ENCODE data around the gene DPYD. TPM values are rescaled to one million over a fixed set of nuclear protein-coding genes. Genes with fewer than 3 reads are reported as not detected.
A peak's percentile ranks its signal among the peaks of the same experiment; 100 is the strongest.
"Not testable (repeated sequence)": the region's sequence is repeated elsewhere in the genome, so short reads cannot be mapped to it uniquely, and the experiment has no call there.

The DPYD gene
- total RNA-seq, 1 donor from 2014 or later, result 8.8 TPM

GRCh38 chr1:97351846-97352245 is 569.0 kb downstream of the DPYD start:
- peaks cover 3% of the 10 kb centered on the region for H3K4me1 ChIP-seq (ENCODE audit: insufficient read depth, low read length)
- H3K36me3 ChIP-seq (ENCODE audit: insufficient read depth, low read length), result no peaks in the 10 kb centered on the region
- Mint-ChIP-seq H3K36me3 (ENCODE audit: low read depth, unreplicated experiment) (no peaks in the 10 kb centered on the region), H3K4me3 (ENCODE audit: unreplicated experiment) (no peak overlapping the region), H3K9me3 (ENCODE audit: unreplicated experiment) (no peaks in the 10 kb centered on the region), H3K27me3 (ENCODE audit: low read depth, unreplicated experiment) (no peaks in the 10 kb centered on the region), H3K27ac (ENCODE audit: unreplicated experiment) (no peak overlapping the region), H3K4me1 (ENCODE audit: low read depth, unreplicated experiment) (peaks cover 4% of the 10 kb centered on the region)
- H2AFZ ChIP-seq (ENCODE audit: low read depth, low read length), result no peak overlapping the region
- no peak overlapping the region for H3K4me3 ChIP-seq (ENCODE audit: insufficient read depth, low read depth, low read length)
- H3K27ac ChIP-seq (ENCODE audit: low read depth, low read length), result no peak overlapping the region
- no peaks in the 10 kb centered on the region for H3K79me2 ChIP-seq (ENCODE audit: insufficient read depth, low read length)
- no peak overlapping the region for H3K4me2 ChIP-seq (ENCODE audit: low read length)
- no peak for FAIRE-seq
- no peaks in the 10 kb centered on the region for H3K9me3 ChIP-seq (ENCODE audit: insufficient read depth, low read depth, low read length)
- no peak for TF ChIP-seq EZH2 (IDR thresholded peaks at IDR 0.05; ENCODE audit: insufficient read depth, low read length)
- TF ChIP-seq CTCF (IDR thresholded peaks at IDR 0.05; ENCODE audit: insufficient read depth, low read depth, low read length), result no peak
- H3K9ac ChIP-seq (ENCODE audit: low read length), result no peak overlapping the region
- H3K27me3 ChIP-seq (ENCODE audit: insufficient read depth, low read length), result no peaks in the 10 kb centered on the region
- no peak for DNase-seq (ENCODE audit: low read depth)
- H4K20me1 ChIP-seq (ENCODE audit: insufficient read depth, low read length), result no peaks in the 10 kb centered on the region

GRCh38 chr1:97350662-97351061 is 570.2 kb downstream of the DPYD start:
- no peak for TF ChIP-seq EZH2 (IDR thresholded peaks at IDR 0.05; ENCODE audit: insufficient read depth, low read length)
- H3K4me3 ChIP-seq (ENCODE audit: insufficient read depth, low read depth, low read length), result no peak overlapping the region
- H3K36me3 ChIP-seq (ENCODE audit: insufficient read depth, low read length), result no peaks in the 10 kb centered on the region
- H3K4me2 ChIP-seq (ENCODE audit: low read length), result no peak overlapping the region
- Mint-ChIP-seq H3K27me3 (ENCODE audit: low read depth, unreplicated experiment) (no peaks in the 10 kb centered on the region), H3K36me3 (ENCODE audit: low read depth, unreplicated experiment) (no peaks in the 10 kb centered on the region), H3K4me1 (ENCODE audit: low read depth, unreplicated experiment) (peaks cover 4% of the 10 kb centered on the region), H3K27ac (ENCODE audit: unreplicated experiment) (no peak overlapping the region), H3K4me3 (ENCODE audit: unreplicated experiment) (no peak overlapping the region), H3K9me3 (ENCODE audit: unreplicated experiment) (no peaks in the 10 kb centered on the region)
- no peak overlapping the region for H3K27ac ChIP-seq (ENCODE audit: low read depth, low read length)
- FAIRE-seq (peak; percentile 17), DNase-seq (ENCODE audit: low read depth) (peak; percentile 61)
- no peak overlapping the region for H2AFZ ChIP-seq (ENCODE audit: low read depth, low read length)
- no peaks in the 10 kb centered on the region for H4K20me1 ChIP-seq (ENCODE audit: insufficient read depth, low read length)
- H3K27me3 ChIP-seq (ENCODE audit: insufficient read depth, low read length), result no peaks in the 10 kb centered on the region
- H3K79me2 ChIP-seq (ENCODE audit: insufficient read depth, low read length), result no peaks in the 10 kb centered on the region
- peaks cover 3% of the 10 kb centered on the region for H3K4me1 ChIP-seq (ENCODE audit: insufficient read depth, low read length)
- no peak overlapping the region for H3K9ac ChIP-seq (ENCODE audit: low read length)
- H3K9me3 ChIP-seq (ENCODE audit: insufficient read depth, low read depth, low read length), result no peaks in the 10 kb centered on the region

GRCh38 chr1:97350241-97350640 is 570.6 kb downstream of the DPYD start:
- Mint-ChIP-seq H3K36me3 (ENCODE audit: low read depth, unreplicated experiment) (no peaks in the 10 kb centered on the region), H3K27ac (ENCODE audit: unreplicated experiment) (no peak overlapping the region), H3K4me1 (ENCODE audit: low read depth, unreplicated experiment) (peaks cover 4% of the 10 kb centered on the region), H3K4me3 (ENCODE audit: unreplicated experiment) (no peak overlapping the region), H3K27me3 (ENCODE audit: low read depth, unreplicated experiment) (no peaks in the 10 kb centered on the region), H3K9me3 (ENCODE audit: unreplicated experiment) (no peaks in the 10 kb centered on the region)
- Histone ChIP-seq H3K4me3 (ENCODE audit: insufficient read depth, low read depth, low read length) (no peak overlapping the region), H3K27me3 (ENCODE audit: insufficient read depth, low read length) (no peaks in the 10 kb centered on the region), H3K9me3 (ENCODE audit: insufficient read depth, low read depth, low read length) (no peaks in the 10 kb centered on the region), H2AFZ (ENCODE audit: low read depth, low read length) (no peak overlapping the region), H3K9ac (ENCODE audit: low read length) (no peak overlapping the region), H3K36me3 (ENCODE audit: insufficient read depth, low read length) (no peaks in the 10 kb centered on the region), H3K79me2 (ENCODE audit: insufficient read depth, low read length) (no peaks in the 10 kb centered on the region), H3K4me1 (ENCODE audit: insufficient read depth, low read length) (peaks cover 3% of the 10 kb centered on the region), H3K27ac (ENCODE audit: low read depth, low read length) (no peak overlapping the region), H3K4me2 (ENCODE audit: low read length) (no peak overlapping the region), H4K20me1 (ENCODE audit: insufficient read depth, low read length) (no peaks in the 10 kb centered on the region)
- FAIRE-seq (no peak), DNase-seq (ENCODE audit: low read depth) (no peak)
- TF ChIP-seq EZH2 (IDR thresholded peaks at IDR 0.05; ENCODE audit: insufficient read depth, low read length), result no peak
- no peak for TF ChIP-seq CTCF (IDR thresholded peaks at IDR 0.05; ENCODE audit: insufficient read depth, low read depth, low read length)

GRCh38 chr1:97349794-97350193 is 571.0 kb downstream of the DPYD start:
- not testable (repeated sequence) for H3K4me3 ChIP-seq (ENCODE audit: insufficient read depth, low read depth, low read length); H3K27me3 ChIP-seq (ENCODE audit: insufficient read depth, low read length); H3K4me1 Mint-ChIP-seq (ENCODE audit: low read depth, unreplicated experiment); H3K4me3 Mint-ChIP-seq (ENCODE audit: unreplicated experiment); H3K4me2 ChIP-seq (ENCODE audit: low read length); H3K79me2 ChIP-seq (ENCODE audit: insufficient read depth, low read length); H3K9me3 ChIP-seq (ENCODE audit: insufficient read depth, low read depth, low read length); H3K27ac Mint-ChIP-seq (ENCODE audit: unreplicated experiment); H4K20me1 ChIP-seq (ENCODE audit: insufficient read depth, low read length); H2AFZ ChIP-seq (ENCODE audit: low read depth, low read length); DNase-seq (ENCODE audit: low read depth); H3K27me3 Mint-ChIP-seq (ENCODE audit: low read depth, unreplicated experiment); FAIRE-seq; H3K36me3 ChIP-seq (ENCODE audit: insufficient read depth, low read length); H3K27ac ChIP-seq (ENCODE audit: low read depth, low read length); H3K36me3 Mint-ChIP-seq (ENCODE audit: low read depth, unreplicated experiment); H3K9me3 Mint-ChIP-seq (ENCODE audit: unreplicated experiment); H3K4me1 ChIP-seq (ENCODE audit: insufficient read depth, low read length); H3K9ac ChIP-seq (ENCODE audit: low read length)

Measured in astrocyte (in vitro differentiated cells and primary cell).